Measurements from ENCODE around the gene TMEM53.

The TMEM53 gene

GRCh38 chr1:44624268-44624901, 49.9 kb downstream of the TMEM53 start:
- no peak for DNase-seq

DNA sequence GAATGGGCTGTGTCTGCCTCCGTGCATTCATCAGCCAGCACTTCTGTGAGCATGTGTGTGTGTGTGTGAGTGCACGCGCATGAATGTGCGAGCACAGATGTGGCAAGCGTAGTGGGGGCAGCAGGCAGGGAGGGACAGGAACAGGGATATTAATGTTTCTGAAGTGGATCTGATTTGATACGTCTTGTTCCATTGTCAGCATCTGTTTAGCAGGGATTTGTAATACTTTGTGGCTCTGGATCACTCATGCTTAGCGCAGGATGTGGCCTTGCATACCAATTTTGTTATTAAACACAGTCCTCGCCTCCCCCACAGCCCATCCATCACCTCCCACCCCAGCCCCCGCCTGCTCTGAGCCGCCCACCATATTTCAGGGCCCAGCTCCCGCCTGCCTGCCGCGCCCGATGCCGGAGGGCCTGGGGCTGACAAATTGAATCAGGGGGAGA, 52.4 kb downstream of the TMEM53 start:
- DNase-seq = no peak

GRCh38 chr1:44620072-44620471, 54.2 kb downstream of the TMEM53 start:
- DNase-seq = no peak

DNA sequence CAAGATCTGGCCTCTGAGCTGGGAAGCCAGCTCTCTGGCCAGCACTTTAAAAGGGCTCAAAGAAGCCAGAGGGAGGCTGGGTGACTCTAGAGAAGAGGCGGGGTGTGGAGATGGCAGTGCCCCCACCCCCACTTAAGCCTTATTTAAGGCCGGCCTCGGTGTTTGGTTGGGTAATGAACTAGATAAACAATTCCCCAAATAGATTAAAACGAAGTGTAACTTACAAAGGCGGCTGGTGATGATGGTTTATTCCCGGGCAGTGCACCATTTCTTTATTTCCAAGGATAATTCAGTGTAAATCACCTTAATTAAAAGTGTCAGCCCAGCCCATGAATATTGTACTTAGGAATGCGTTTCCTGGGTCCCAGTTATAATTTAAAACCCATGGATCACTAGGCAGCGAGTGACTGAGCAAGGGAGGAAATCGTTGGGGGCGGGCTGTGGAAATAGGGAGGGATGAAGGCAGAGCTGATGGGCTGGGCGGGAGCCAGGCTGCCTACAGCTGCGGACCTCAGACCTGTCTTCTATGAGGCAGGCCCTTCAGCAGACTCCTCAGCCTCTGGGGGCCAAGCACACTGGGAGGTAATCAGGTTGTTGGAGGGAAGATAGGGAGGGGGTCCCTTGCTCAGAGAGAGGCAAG, 54.9 kb downstream of the TMEM53 start:
- no peak for DNase-seq

GRCh38 chr1:44617703-44618029, 56.6 kb downstream of the TMEM53 start:
- DNase-seq = no peak

- DNase-seq = no peak
Observed at GRCh38 chr1:44616991-44617702, 57.1 kb downstream of the TMEM53 start.

- DNase-seq = no peak
Observed at GRCh38 chr1:44616284-44616990, 57.8 kb downstream of the TMEM53 start.

GRCh38 chr1:44613941-44614340, 60.3 kb downstream of the TMEM53 start:
- no peak for DNase-seq

- DNase-seq = no peak
Observed at GRCh38 chr1:44611866-44612265, 62.4 kb downstream of the TMEM53 start.

DNA sequence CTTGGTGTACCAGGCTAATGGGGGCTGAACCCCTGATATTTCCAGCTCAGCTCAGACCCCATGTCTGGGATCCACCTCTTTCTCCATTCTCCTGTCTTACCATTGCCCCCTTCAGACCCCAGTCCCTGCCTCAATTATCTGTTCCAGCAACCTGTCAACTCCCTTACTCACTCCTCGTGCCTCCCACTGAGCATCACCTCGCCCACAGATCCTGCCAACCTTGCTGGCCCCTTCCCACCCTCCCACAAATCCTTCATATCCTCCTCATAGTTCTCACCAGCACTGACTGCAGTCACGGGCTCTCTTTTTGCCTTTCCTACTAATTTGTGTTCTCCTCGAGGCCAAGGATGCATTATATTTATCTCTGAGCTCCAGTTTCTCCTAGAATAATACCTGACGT, 62.9 kb downstream of the TMEM53 start:
- DNase-seq = no peak

DNA sequence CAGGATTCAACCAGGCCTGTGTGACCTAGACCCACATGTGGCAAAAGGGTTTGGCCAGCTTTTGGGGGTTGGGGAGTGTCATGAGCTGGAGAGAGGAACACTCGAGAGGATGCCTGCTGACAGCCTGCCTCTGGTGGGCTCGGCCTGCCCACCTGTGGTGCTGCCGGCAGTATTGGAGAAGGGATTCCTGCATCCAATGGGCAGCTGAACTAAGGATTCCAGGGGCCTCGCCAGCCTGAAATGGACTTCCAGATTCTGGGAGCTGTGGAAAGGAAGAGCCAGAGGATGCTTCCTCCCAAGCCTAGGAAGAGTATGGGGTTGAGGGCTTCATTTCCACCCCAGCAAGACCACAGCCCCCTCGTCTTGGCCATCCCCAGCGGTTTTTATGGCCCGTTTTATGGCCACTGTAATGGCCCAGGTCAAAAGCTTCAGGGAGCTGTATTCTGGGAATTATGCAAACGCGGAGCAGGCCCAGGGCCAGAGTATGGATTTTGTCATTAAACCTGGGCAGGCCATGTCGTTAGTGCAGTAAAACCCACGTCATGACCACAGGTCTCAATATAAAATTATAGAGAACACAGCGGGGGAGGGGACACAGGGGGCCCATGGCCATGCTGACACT, 63.6 kb downstream of the TMEM53 start:
- DNase-seq = no peak

- DNase-seq = no peak
Observed at GRCh38 chr1:44609768-44610526, 64.3 kb downstream of the TMEM53 start.

GRCh38 chr1:44609412-44609767, 64.9 kb downstream of the TMEM53 start:
- no peak for DNase-seq

GRCh38 chr1:44608141-44608540, 66.1 kb downstream of the TMEM53 start:
- DNase-seq = no peak

- no peak for DNase-seq
Observed at GRCh38 chr1:44606701-44607281, 67.5 kb downstream of the TMEM53 start.

DNA sequence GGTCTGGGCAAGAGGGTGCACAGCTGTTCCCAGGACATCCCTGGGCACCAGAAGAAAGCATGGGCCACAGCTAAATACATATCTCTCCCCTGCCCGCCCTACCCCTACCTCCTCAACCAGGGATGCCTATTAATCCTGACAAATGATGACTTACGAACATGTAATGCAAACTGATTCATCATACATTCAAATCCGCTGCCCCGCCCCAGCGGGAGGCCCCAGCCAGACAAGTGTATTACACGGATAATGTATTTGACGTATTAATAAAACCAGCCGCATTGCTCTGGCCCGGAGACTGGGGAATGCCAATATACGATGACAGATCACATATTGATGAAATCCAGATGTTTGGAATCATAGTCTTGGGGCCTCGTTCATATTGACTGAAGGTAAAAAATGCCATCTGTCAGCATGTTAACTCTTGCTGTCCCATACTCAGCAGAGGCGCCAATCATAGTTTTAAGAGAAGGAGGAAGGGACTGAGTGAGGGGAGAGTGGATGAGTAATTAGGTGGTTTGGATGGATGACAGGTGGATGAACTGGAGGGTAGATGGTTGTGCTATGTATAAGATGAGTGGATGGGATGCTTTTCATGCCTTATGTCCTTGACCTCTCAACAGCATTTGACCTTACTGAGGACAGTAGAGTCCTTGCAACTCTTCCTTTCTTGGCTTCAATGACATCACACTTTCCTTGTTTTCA, 68.2 kb downstream of the TMEM53 start:
- DNase-seq = no peak

GRCh38 chr1:44604157-44604955, 69.9 kb downstream of the TMEM53 start:
- DNase-seq = no peak

GRCh38 chr1:44603718-44604117, 70.6 kb downstream of the TMEM53 start:
- DNase-seq = no peak

All from Kasumi-1 (cell line).